GF-D8 (cell line): ENCODE measurements around the gene TTC39B.

Source experiments
- DNase-seq: peaks from one replicate; lab custom pipeline; 2025; lab: John Stamatoyannopoulos, UW

The TTC39B gene

DNA sequence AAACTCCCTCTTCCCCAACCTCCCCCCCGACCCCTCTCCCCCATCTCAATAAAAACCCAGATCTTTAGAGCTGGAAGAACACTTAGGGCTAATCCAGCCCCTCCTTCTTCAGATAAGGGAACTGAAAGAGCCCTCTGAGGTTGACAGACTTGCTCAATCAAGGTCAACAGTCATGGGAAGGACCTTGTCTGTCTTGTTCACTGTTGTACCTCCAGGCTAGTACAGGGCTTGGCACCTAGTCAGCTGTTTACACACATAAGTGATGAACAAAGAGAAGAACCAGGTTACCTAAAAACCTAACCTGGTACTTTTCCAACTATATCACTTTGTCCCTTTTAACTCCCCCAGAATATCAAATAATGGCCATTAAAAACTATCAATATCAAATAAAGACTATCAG lies 2.4 kb downstream of the TTC39B start:
- no peak for DNase-seq

- no peak for DNase-seq
Observed at GRCh38 chr9:15300218-15300617, 6.8 kb downstream of the TTC39B start.

GRCh38 chr9:15299374-15299939 lies 7.6 kb downstream of the TTC39B start:
- no peak for DNase-seq

GRCh38 chr9:15298362-15298761 lies 8.7 kb downstream of the TTC39B start:
- no peak for DNase-seq

DNA sequence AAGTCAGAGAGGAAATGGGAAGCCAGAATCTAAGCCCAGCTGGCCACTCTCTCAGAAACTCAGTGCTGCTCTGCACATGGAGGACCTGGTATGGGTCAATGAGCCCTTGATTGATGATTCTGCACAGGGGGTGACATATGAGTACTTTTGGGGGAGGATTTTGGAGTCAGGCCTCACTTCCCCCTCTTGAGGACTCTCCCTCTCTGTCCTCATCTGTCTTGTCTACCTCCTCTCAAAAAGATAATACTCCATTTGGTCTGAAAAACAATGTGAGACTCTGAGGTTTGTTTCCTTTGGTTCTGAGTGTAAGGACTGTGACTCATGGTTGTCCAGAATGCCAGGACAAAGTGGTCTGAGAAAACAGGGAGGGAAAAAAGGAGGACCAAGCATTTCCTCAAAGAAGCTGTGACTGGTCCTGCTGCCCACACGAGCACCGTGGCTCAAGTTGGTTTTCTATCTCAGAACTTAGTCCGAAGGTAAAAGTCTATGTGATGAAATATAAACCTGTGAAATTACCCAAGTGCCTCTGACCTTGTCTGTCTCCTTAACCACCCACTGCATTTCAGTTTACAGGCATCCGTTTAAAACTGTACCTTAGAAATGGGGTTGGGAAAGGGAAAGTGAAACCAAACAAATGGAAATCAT lies 11.1 kb downstream of the TTC39B start:
- no peak for DNase-seq

- DNase-seq = no peak
Observed at GRCh38 chr9:15294604-15295003, 12.4 kb downstream of the TTC39B start.

DNA sequence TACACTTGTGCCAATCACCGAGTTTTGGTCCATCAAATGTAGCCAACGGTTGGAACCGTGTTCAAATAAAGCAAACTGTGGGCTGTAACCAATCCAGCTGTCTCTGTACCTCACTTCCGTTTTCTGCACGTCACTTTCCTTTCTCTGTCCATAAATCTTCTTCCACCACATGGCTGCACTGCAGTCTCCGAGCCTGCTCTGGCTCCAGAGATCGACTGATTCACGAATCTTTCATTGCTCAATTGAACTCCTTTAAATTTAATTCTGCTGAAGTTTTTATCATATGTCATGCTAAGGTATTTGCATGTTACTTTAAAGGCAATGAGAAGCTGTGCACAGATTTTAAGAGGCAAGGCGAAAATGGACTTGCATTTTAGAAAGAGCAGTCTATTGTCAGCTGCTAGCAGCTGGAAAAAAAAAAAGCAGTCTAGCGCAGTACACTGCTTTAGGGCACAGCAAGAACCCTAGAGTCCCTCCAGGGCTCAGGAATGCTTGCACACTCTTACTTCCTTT lies 13.2 kb downstream of the TTC39B start:
- DNase-seq = no peak

DNA sequence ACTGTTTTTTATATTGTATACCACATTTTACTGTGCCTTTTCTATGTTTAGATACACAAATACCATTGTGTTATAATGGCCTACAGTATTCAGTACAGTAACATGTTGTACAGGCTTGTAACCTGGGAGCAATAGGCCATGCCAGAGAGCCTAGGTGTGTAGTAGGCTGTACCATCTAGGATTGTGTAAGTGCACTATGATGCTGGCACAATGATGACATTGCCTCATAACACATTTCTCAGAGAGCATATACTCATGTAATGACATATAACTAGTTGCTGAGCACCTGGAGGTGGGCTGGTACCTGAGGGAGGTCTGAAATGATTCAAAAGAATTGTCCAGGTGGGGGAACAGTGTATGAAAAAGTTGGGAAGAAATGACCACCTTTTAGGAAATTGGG lies 13.9 kb downstream of the TTC39B start:
- DNase-seq = no peak

DNA sequence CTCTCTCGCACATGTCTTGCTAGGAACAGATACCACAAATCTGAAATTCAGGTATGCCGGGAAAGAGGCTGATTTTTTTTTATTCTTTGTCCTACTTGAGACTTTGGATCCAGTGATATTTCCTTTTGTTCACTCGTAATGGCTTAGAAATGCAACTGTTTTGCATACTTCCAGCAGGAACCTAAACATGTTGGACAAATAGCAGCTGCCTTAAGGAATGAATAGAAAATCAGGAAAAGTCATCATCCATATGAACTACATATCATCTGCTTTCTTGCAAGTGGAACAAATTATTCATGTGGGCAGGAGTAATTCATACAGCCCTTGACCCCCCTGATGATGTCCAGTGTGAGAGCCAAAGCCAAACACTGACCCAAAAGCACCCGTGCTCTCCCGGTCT lies 17.4 kb downstream of the TTC39B start:
- DNase-seq = no peak

- DNase-seq = no peak
Observed at GRCh38 chr9:15287309-15287708, 19.7 kb downstream of the TTC39B start.

DNA sequence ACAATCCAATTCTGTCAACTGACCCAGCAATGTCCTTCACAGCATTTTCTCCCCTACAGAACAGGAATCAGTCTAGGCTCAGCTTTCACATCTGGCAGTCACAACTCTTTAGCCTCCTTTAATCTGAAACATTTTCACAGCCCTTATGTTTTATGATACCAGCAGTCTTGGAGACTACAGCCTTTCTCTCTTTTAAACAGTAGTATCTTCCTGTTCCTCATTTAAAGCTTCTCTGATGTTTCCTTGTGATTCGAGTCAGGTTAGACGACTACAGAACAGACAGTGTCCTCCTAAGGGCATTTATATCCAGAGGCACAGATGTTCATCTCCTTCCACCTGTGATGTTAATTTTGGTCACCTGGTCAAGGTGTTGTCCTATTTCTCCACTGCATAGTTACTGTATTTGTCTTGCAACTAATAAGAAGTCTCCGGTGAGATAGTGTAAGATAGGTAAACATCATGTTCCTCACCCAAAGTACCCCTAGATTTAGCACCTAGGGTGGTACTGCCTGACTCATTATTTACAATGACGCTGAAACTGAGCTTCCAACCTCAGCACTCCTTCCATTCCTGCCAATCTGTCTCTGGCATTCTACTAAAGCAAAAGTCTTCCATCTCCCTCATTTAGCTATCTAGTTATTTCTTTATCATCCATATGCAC lies 20.7 kb downstream of the TTC39B start:
- DNase-seq = no peak

DNA sequence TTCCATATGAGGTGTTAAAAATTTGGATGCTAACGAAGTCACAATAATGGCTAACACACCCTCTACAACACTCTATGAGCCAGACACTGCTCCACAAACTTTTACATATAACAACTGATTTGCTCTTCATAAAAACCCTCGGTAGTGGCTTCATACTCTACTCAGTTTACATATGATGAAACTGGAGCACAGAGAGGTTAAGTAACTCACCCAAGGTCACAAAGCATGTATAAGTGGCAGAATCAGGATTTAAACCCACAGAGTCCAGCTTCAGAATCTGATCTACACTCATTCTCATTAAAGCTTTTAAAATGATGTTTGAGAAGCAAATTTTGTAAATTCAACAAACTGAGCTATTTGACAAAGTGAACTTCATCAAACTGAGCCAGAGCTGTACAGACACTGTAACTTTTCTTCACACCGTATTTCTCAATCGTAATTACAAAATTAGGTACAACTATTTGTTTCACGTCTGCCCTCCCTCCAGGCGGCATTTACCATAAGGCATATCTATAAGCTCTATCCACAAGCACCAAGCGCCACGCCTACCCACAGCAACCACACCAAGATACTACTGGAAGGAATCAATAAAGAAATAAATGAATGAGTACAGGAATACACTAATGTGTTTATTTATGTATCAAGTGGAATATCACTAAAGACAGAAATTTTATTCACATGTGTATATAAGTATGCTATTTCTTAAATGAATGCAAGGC lies 24.3 kb downstream of the TTC39B start:
- no peak for DNase-seq

DNA sequence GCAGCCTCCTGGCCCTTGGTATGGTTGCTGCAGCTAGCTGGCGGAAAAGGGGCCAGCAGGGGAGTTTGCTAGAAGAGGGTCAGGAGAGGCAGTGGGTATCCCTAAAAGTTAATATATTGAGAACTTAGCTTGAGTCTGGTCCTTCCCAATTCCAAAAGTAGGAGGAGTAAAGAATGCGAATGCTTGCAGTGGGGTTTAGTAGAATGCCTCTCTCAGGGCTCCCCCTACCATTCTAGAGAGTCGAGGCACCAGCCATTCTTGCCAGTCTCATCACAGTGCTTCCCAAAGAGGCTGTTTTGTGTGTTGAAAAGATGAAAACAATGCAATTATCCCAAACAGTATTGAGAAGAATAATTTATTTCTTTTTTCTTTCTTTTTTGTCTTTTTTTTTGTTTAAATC lies 26.4 kb downstream of the TTC39B start:
- no peak for DNase-seq

DNA sequence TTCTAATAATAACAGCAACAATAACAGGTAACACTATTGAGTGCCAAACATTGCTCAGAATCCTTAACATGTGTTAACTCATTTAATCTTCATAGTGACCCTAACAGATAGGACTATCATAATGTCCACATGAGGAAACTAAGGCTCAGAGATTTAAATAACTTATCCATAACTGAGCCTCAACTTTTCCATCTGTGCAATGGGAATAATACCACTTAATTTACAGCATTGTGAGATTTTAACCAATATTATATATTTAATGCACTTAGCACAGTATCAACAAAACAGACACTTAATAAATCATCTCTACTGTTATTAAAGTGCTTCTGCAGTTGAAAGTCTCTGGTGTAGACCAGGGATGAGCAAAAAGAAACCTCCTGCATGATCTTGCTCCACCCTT lies 28.2 kb downstream of the TTC39B start:
- DNase-seq = no peak

GRCh38 chr9:15278091-15278687 lies 28.8 kb downstream of the TTC39B start:
- no peak for DNase-seq

GRCh38 chr9:15277400-15278090 lies 29.5 kb downstream of the TTC39B start:
- DNase-seq = no peak

DNA sequence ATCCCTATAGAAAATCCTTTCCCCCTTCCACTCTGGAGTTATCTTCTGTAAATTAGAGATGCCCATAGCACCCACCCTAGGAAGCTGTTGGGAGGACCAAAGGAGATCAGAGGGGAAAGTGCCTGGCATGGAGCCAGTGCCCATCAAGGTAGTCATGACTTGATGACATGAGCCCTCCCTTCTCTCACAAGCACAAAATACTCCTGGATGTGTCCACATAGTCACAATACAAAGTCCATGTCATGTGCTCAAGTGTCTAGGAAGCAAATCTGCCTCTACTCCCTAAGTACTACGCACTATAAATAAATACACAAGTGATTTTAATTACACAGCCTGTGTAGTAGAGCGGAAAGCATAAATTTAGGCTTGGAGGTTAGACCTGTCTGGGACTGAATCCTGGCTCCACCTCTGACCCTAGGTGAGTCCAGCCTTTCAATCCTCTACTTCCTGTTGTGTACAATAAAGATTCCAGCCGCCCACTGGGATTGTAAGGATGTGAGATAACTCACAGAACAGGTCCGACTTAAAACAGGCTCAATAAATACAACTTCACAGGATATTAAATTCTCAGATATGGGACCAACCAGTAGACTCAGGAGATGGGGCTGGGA lies 30.6 kb downstream of the TTC39B start:
- DNase-seq = no peak

DNA sequence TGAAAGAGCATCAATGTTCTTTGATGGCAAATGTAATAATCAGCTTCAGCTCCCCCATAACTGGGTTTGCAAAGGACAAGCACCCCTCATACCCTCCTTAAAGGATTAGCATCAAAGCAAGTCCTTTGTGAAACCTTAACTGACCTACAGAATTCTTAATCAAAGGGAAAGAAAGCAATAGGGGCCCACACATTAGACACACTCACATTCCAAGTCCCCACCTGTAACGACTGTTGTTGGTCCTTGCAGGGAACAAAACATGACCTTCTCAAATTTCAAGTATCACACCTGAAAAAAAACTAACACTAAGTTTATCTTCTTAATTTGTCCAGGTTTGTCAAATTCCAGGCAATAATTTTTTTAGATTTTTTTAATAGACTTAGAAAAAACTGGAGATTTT lies 32.6 kb downstream of the TTC39B start:
- no peak for DNase-seq

DNA sequence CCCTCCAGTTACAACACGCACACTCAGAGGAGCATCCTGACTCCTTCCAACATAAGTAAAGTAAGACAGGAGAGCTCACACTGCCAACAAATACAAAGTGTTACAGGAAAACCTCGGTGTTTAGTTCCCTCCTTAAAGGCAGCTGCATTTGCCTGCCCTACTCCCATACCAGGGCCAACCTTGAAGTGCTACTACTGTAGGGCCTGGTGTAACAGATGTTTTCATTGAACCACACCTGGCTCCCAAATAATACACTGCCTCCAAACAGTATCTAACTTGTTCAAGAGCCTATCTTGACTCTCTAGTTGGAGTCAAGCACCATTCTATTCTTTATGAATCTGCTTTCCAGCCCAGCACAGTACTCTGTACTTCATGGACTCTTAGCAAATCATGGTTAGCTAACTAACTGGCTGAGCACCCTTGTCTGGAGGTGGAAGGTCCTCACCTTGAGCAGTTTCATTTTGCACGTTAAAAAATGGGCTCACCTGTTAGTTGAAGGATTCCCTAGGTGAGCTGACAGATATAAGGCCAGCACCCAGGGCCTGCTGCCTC lies 34.6 kb downstream of the TTC39B start:
- DNase-seq = no peak

GRCh38 chr9:15271403-15271802 lies 35.6 kb downstream of the TTC39B start:
- no peak for DNase-seq

DNA sequence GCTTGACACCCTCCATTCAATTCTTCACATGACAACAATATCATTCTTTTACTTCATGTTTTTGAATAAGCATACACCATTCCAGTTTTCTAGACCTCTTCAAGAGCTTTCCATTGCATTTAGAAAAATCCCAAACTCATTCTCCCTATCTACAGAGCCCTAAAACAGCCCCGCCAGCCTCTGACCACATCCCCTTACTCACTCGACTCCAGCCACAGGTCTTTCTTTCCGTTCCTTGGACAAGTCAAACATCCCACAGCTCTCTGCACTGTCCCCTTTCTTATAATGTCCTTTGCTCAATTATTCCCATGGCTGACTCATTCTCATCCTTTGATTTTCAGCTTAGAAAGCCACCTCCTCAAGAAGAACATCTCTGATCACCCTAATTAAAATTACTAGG lies 38.2 kb downstream of the TTC39B start:
- no peak for DNase-seq
